PC-3 (cell line): ENCODE results near the gene TMEM62. TPM values are rescaled to one million over a fixed set of nuclear protein-coding genes. Genes with fewer than 3 reads are reported as not detected.
"Not testable (repeated sequence)": the region's sequence is repeated elsewhere in the genome, so short reads cannot be mapped to it uniquely, and the experiment has no call there.

Source experiments
- ATAC-seq: fragments of 200-7000 bp; cut with Tn5 transposase; 2 replicates; pipeline ENCODE4 v1.9.1; 2020; ENCODE audit warnings: mild to moderate bottlenecking, moderate library complexity
- BruUV-seq: library from RNA; stranded (reverse); fragments of 400-500 nt; replicated peaks from 2 replicates; lab custom pipeline; 2021; lab: Mats Ljungman, UMichigan
- CTCF ChIA-PET: fragments of 300-600 bp; sonication (Branson Sonifier 250); formaldehyde crosslinking; loops from one replicate; lab custom pipeline; 2022; ENCODE audit warnings: antibody characterized with exemption; lab: Charles Lee
- POLR2A ChIA-PET: fragments of 300-600 bp; sonication (Branson Sonifier 250); formaldehyde crosslinking; loops from one replicate; lab custom pipeline; 2022; ENCODE audit warnings: antibody characterized with exemption; ENCODE audit not compliant: unreplicated experiment; lab: Charles Lee
- DNase-seq: peaks from one replicate; pipeline ENCODE4 v3.0.0-alpha.2; 2015
- H2AFZ ChIP-seq: fragments of 300-600 bp; sonication (generic); 2 replicates; pipeline ENCODE4 v1.6.0; 2016; ENCODE audit warnings: antibody characterized with exemption, low read length
- H3F3A ChIP-seq: fragments of 300-600 bp; sonication (generic); one replicate; pipeline ENCODE4 v1.6.0; 2017; ENCODE audit warnings: antibody characterized with exemption, low read length, control low read depth, mild to moderate bottlenecking; ENCODE audit not compliant: unreplicated experiment
- H3K27ac ChIP-seq: fragments of 300-600 bp; sonication (generic); 2 replicates; pipeline ENCODE4 v1.5.1; 2016; ENCODE audit warnings: mild to moderate bottlenecking, low read length
- H3K27me3 ChIP-seq: fragments of 300-600 bp; sonication (generic); 2 replicates; pipeline ENCODE4 v1.6.1; 2016; ENCODE audit warnings: low read length, mixed read lengths
- H3K36me3 ChIP-seq: fragments of 300-600 bp; sonication (generic); 2 replicates; pipeline ENCODE4 v1.6.1; 2016; ENCODE audit warnings: low read depth, mixed run types, low read length, mixed read lengths
- H3K4me1 ChIP-seq: fragments of 300-600 bp; sonication (generic); 2 replicates; pipeline ENCODE4 v1.5.1; 2016; ENCODE audit warnings: low read length; ENCODE audit not compliant: insufficient read depth
- H3K4me2 ChIP-seq: fragments of 300-600 bp; sonication (generic); 2 replicates; pipeline ENCODE4 v1.6.0; 2016; ENCODE audit warnings: low read length
- H3K4me3 ChIP-seq: fragments of 300-600 bp; sonication (generic); 2 replicates; pipeline ENCODE4 v1.5.1; 2016; ENCODE audit warnings: mild to moderate bottlenecking, low read length, mixed read lengths
- H3K79me2 ChIP-seq: fragments of 300-600 bp; sonication (generic); 2 replicates; pipeline ENCODE4 v1.6.1; 2017; ENCODE audit warnings: low read length, mixed read lengths
- H3K9ac ChIP-seq: fragments of 300-600 bp; sonication (generic); 2 replicates; pipeline ENCODE4 v1.6.0; 2016; ENCODE audit warnings: mild to moderate bottlenecking, low read length
- H3K9me2 ChIP-seq: fragments of 300-600 bp; sonication (generic); replicated peaks from 2 replicates; pipeline ENCODE4 v1.6.1; 2016; ENCODE audit warnings: mixed run types, low read length, mixed read lengths
- H3K9me3 ChIP-seq: fragments of 300-600 bp; sonication (generic); 2 replicates; pipeline ENCODE4 v1.6.1; 2016; ENCODE audit warnings: low read length, mixed read lengths
- H4K20me1 ChIP-seq: fragments of 300-600 bp; sonication (generic); 2 replicates; pipeline ENCODE4 v1.6.1; 2016; ENCODE audit warnings: low read length, mixed read lengths
- EZH2 ChIP-seq: fragments of 300-600 bp; sonication (generic); IDR thresholded peaks from one replicate; pipeline ENCODE4 v1.6.1; 2017; ENCODE audit warnings: antibody characterized with exemption, mild to moderate bottlenecking, low read length; ENCODE audit not compliant: unreplicated experiment
- EZH2phosphoT487 ChIP-seq: fragments of 300-600 bp; sonication (generic); IDR thresholded peaks from 2 replicates; pipeline ENCODE4 v1.6.1; 2018; ENCODE audit warnings: mild to moderate bottlenecking, antibody characterized with exemption, low read length, borderline replicate concordance
- intact Hi-C: fragments of 100-400 bp; cut with micrococcal nuclease; formaldehyde crosslinking; loops from 2 replicates; pipeline ENCODE4 v1.9.0; 2023
- total RNA-seq: library from RNA; depleted of rRNA; stranded (reverse); fragments of >200 nt; gene quantifications from 2 replicates; pipeline ENCODE4 v1.2.3, GENCODE V29; 2014
- TF ChIP-seq, protein P1 (sequence below): fragments of 300-600 bp; sonication (generic); conservative IDR thresholded peaks from 2 replicates; pipeline ENCODE4 v1.5.1; 2017; ENCODE audit warnings: antibody characterized with exemption, low read depth, mild to moderate bottlenecking, low read length

TMEM62 gene
- total RNA-seq, 1 experiment from 2014 or later: 19.6 TPM

GRCh38 chr15:43127752-43128151, 5.6 kb upstream of the TMEM62 start:
- TF ChIP-seq, protein P1, sequence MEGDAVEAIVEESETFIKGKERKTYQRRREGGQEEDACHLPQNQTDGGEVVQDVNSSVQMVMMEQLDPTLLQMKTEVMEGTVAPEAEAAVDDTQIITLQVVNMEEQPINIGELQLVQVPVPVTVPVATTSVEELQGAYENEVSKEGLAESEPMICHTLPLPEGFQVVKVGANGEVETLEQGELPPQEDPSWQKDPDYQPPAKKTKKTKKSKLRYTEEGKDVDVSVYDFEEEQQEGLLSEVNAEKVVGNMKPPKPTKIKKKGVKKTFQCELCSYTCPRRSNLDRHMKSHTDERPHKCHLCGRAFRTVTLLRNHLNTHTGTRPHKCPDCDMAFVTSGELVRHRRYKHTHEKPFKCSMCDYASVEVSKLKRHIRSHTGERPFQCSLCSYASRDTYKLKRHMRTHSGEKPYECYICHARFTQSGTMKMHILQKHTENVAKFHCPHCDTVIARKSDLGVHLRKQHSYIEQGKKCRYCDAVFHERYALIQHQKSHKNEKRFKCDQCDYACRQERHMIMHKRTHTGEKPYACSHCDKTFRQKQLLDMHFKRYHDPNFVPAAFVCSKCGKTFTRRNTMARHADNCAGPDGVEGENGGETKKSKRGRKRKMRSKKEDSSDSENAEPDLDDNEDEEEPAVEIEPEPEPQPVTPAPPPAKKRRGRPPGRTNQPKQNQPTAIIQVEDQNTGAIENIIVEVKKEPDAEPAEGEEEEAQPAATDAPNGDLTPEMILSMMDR: no peak
- TF ChIP-seq EZH2phosphoT487 (no peak), EZH2 (no peak)
- CTCF ChIA-PET: no interaction called here
- Histone ChIP-seq H3K36me3 (no peaks in the 10 kb centered on the region), H4K20me1 (no peaks in the 10 kb centered on the region), H3K4me1 (peaks cover 11% of the 10 kb centered on the region), H3K4me2 (peak overlapping the region; percentile 51), H3K27ac (peak overlapping the region; percentile 35; the same call in 1 of the 2 replicates), H3K9ac (no peak overlapping the region), H3K27me3 (no peaks in the 10 kb centered on the region), H3K4me3 (no peak overlapping the region), H3K79me2 (no peaks in the 10 kb centered on the region), H3K9me3 (no peaks in the 10 kb centered on the region), H2AFZ (no peak overlapping the region), H3K9me2 (no peaks in the 10 kb centered on the region), H3F3A (no peaks in the 10 kb centered on the region)
- peak; percentile 27; the same call in 1 of the 2 replicates for ATAC-seq
- intact Hi-C loops: no loop called here
- POLR2A ChIA-PET: interaction anchor here (0.6 kb wide), 1 partner anchor 12 kb away, joined by 8 read pairs; no protein-coding TSS in a partner anchor
- peak; percentile 75 for DNase-seq
- BruUV-seq: no TSS peak

- H3K27me3 ChIP-seq, H3K79me2 ChIP-seq, H3K9me3 ChIP-seq, DNase-seq, ATAC-seq, intact Hi-C loops, H4K20me1 ChIP-seq, H3F3A ChIP-seq, BruUV-seq, H3K4me3 ChIP-seq, H3K36me3 ChIP-seq, H3K9me2 ChIP-seq, H2AFZ ChIP-seq, CTCF ChIA-PET, H3K9ac ChIP-seq: not testable (repeated sequence)
- Histone ChIP-seq H3K4me1 (peaks cover 12% of the 10 kb centered on the region), H3K4me2 (peak overlapping the region; percentile 51), H3K27ac (peak overlapping the region; percentile 26; the same call in 1 of the 2 replicates)
- POLR2A ChIA-PET: interaction anchor here (0.6 kb wide), 1 partner anchor 13 kb away, joined by 8 read pairs; no protein-coding TSS in a partner anchor
Measured at GRCh38 chr15:43128174-43128979, 5.0 kb upstream of the TMEM62 start.

GRCh38 chr15:43128980-43129335, 4.4 kb upstream of the TMEM62 start:
- no TSS peak for BruUV-seq
- no peak for DNase-seq
- TF ChIP-seq, protein P1: no peak
- TF ChIP-seq EZH2 (no peak), EZH2phosphoT487 (no peak)

More at GRCh38 chr15:43128980-43129335, 4.4 kb upstream of the TMEM62 start:
- Histone ChIP-seq H3K9ac (no peak overlapping the region), H3K4me1 (peaks cover 12% of the 10 kb centered on the region), H3K27me3 (no peaks in the 10 kb centered on the region), H3K4me2 (no peak overlapping the region), H2AFZ (no peak overlapping the region), H3K27ac (no peak overlapping the region), H3K79me2 (peaks cover 3% of the 10 kb centered on the region), H3K9me3 (no peaks in the 10 kb centered on the region), H3F3A (no peaks in the 10 kb centered on the region), H3K9me2 (no peaks in the 10 kb centered on the region), H3K4me3 (no peak overlapping the region), H3K36me3 (no peaks in the 10 kb centered on the region), H4K20me1 (no peaks in the 10 kb centered on the region)
- ATAC-seq: no peak
- POLR2A ChIA-PET: no interaction called here
- CTCF ChIA-PET: no interaction called here
- intact Hi-C loops: no loop called here
